Esophagus muscularis mucosa (tissue), 4 donors: ENCODE results near the gene SLCO2A1. TPM values are rescaled to one million over a fixed set of nuclear protein-coding genes. Genes with fewer than 3 reads are reported as not detected.

Experiments
- DNase-seq: peaks from one replicate; pipeline ENCODE4 v3.0.0-alpha.2; 2017; ENCODE audit errors: extremely low spot score
- H3K27ac ChIP-seq, 4 donors: fragments of 200-600 bp; sonication (generic); replicated peaks in 1 of 4; 1 replicate in 3 of 4; 2 replicates in 1 of 4; pipeline ENCODE4 v1.5.1; 2016 to 2019; ENCODE audit warnings: mild to moderate bottlenecking in 1 of 4
- H3K27me3 ChIP-seq, 4 donors: fragments of 200-600 bp; sonication (generic); one replicate each; pipeline versions ENCODE4 v1.5.1 to v1.6.0; 2016 to 2019
- H3K36me3 ChIP-seq, 4 donors: fragments of 200-600 bp; sonication (generic); one replicate each; pipeline ENCODE4 v1.5.1; 2016 to 2019
- H3K4me1 ChIP-seq, 4 donors: fragments of 200-600 bp; sonication (generic); one replicate each; pipeline ENCODE4 v1.5.1; 2016 to 2019
- H3K4me3 ChIP-seq, 4 donors: fragments of 200-600 bp; sonication (generic); 1 replicate in 2 of 4; 2 replicates in 2 of 4; pipeline ENCODE4 v1.5.1; 2016 to 2019; ENCODE audit warnings: mild to moderate bottlenecking in 4 of 4, moderate library complexity in 1 of 4
- H3K9me3 ChIP-seq, 4 donors: fragments of 200-600 bp; sonication (generic); 1 replicate in 3 of 4; 2 replicates in 1 of 4; pipeline ENCODE4 v1.5.1; 2016 to 2019
- EP300 ChIP-seq: sonication (generic); formaldehyde crosslinking; IDR thresholded peaks from one replicate; pipeline ENCODE4 v1.6.1; 2017; ENCODE audit warnings: antibody characterized with exemption
- POLR2A ChIP-seq: fragments of 450-650 bp; IDR thresholded peaks from one replicate; pipeline ENCODE4 v1.6.1; 2017; ENCODE audit warnings: antibody characterized with exemption, moderate library complexity, mild to moderate bottlenecking, low read depth
- POLR2AphosphoS5 ChIP-seq, 2 donors: sonication (generic); formaldehyde crosslinking; IDR thresholded peaks; one replicate each; pipeline ENCODE4 v1.6.1; 2017; ENCODE audit warnings: antibody characterized with exemption in 2 of 2
- WGBS: methylation state at CpG from one replicate; pipeline ENCODE4 v1.1.5; 2018; 5-methylcytosine and 5-hydroxymethylcytosine counted together
- intact Hi-C: fragments of 100-400 bp; cut with DNase I; formaldehyde crosslinking; loops from one replicate; pipeline ENCODE4 v1.15.1; 2023
- total RNA-seq, 4 donors: library from RNA; depleted of rRNA; stranded (reverse); fragments of >200 nt; gene quantifications; one replicate each; pipeline versions ENCODE4 v1.1.0 to v1.2.1, GENCODE V29; 2016
- TF ChIP-seq, protein P1 (sequence below), 3 experiments: fragments of 200-600 bp in 2 of 3; fragments of 450-650 bp in 1 of 3; sonication (generic) in 2 of 3; IDR thresholded peaks; one replicate each; pipeline ENCODE4 v1.5.1; 2017 to 2019; ENCODE audit warnings: antibody characterized with exemption in 3 of 3, mild to moderate bottlenecking in 2 of 3, moderate library complexity in 1 of 3

SLCO2A1 gene
- total RNA-seq, 4 donors from 2014 or later, result 8.3 to 17.6 (median 13.8) TPM

- 93% methylated on average over 9 of the region's 10 CpGs for WGBS
- Histone ChIP-seq H3K27me3 (no peaks in the 10 kb centered on the region), H3K4me3 (no peak overlapping the region), H3K9me3 (no peaks in the 10 kb centered on the region), H3K27ac (no peak overlapping the region), H3K4me1 (peaks cover 4 to 17% (median 14%) of the 10 kb centered on the region in 4 donors), H3K36me3 (no peaks in the 10 kb centered on the region)
- intact Hi-C loops, result loop anchor here (10.0 kb wide), 1 partner anchor 261 kb away; the partner anchor contains the start of gene TOPBP1
- peak; percentile 87 for DNase-seq
- no peak for TF ChIP-seq POLR2A
- no peak for TF ChIP-seq POLR2AphosphoS5 (IDR thresholded peaks at IDR 0.05)
- TF ChIP-seq, protein P1, sequence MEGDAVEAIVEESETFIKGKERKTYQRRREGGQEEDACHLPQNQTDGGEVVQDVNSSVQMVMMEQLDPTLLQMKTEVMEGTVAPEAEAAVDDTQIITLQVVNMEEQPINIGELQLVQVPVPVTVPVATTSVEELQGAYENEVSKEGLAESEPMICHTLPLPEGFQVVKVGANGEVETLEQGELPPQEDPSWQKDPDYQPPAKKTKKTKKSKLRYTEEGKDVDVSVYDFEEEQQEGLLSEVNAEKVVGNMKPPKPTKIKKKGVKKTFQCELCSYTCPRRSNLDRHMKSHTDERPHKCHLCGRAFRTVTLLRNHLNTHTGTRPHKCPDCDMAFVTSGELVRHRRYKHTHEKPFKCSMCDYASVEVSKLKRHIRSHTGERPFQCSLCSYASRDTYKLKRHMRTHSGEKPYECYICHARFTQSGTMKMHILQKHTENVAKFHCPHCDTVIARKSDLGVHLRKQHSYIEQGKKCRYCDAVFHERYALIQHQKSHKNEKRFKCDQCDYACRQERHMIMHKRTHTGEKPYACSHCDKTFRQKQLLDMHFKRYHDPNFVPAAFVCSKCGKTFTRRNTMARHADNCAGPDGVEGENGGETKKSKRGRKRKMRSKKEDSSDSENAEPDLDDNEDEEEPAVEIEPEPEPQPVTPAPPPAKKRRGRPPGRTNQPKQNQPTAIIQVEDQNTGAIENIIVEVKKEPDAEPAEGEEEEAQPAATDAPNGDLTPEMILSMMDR (IDR thresholded peaks at IDR 0.05), result no peak
- no peak for TF ChIP-seq EP300
These were observed 103.6 kb downstream of the SLCO2A1 start for GRCh38 chr3:133925960-133926735.

- H3K27ac ChIP-seq, result no peak overlapping the region
- 72% methylated on average over 4 of the region's 4 CpGs for WGBS
- no peak for DNase-seq
- no peak overlapping the region for H3K4me3 ChIP-seq
- intact Hi-C loops, result loop anchor here (10.0 kb wide), 1 partner anchor 259 kb away; the partner anchor contains the start of gene TOPBP1
- H3K36me3 ChIP-seq, result no peaks in the 10 kb centered on the region
- TF ChIP-seq, protein P1 (IDR thresholded peaks at IDR 0.05), result no peak
- TF ChIP-seq EP300 (no peak), POLR2AphosphoS5 (IDR thresholded peaks at IDR 0.05) (no peak), POLR2A (no peak)
- H3K4me1 ChIP-seq, result peaks cover 4 to 17% (median 14%) of the 10 kb centered on the region in 4 donors
- no peaks in the 10 kb centered on the region for H3K9me3 ChIP-seq
- H3K27me3 ChIP-seq, result no peaks in the 10 kb centered on the region
These were observed 105.7 kb downstream of the SLCO2A1 start for GRCh38 chr3:133924041-133924440.

GRCh38 chr3:133921592-133921991 is 108.1 kb downstream of the SLCO2A1 start:
- Histone ChIP-seq H3K4me3 (no peak overlapping the region), H3K27ac (no peak overlapping the region), H3K36me3 (no peaks in the 10 kb centered on the region), H3K9me3 (no peaks in the 10 kb centered on the region), H3K27me3 (peaks cover 0 to 5% (median 0%) of the 10 kb centered on the region in 4 donors), H3K4me1 (no peaks in the 10 kb centered on the region)
- WGBS, result 93% methylated on average over 1 of the region's 1 CpG
- intact Hi-C loops, result loop anchor here (10.0 kb wide), 1 partner anchor 257 kb away; the partner anchor contains the start of gene TOPBP1
- TF ChIP-seq EP300 (no peak), POLR2A (no peak), POLR2AphosphoS5 (IDR thresholded peaks at IDR 0.05) (no peak)
- TF ChIP-seq, protein P1 (IDR thresholded peaks at IDR 0.05), result no peak
- no peak for DNase-seq

DNA sequence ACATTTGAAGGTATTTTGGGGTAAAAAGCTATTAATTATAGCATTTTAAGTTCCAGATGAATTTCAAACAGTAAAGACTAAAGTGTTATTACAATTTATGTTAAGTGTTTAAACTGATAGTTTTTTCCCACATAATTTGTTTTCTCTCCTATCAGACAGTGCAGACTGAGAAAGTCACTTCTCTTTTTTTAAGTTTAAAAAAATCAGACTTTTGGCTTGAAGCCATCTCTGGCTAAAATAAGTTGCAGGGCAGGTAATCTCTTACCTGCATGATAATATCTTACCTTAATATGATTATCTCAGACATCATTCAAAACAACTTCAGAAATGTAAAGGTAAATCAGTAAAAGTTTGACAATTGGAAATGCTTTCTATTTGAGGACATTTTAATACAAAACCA is 112.6 kb downstream of the SLCO2A1 start:
- H3K9me3 ChIP-seq, result no peaks in the 10 kb centered on the region
- peaks cover 0 to 17% (median 0%) of the 10 kb centered on the region in 4 donors for H3K27me3 ChIP-seq
- intact Hi-C loops, result no loop called here

More for the DNA sequence above, 112.6 kb downstream of the SLCO2A1 start:
- no peak overlapping the region for H3K27ac ChIP-seq
- H3K4me3 ChIP-seq, result no peak overlapping the region
- no peaks in the 10 kb centered on the region for H3K4me1 ChIP-seq
- no peak for DNase-seq
- H3K36me3 ChIP-seq, result no peaks in the 10 kb centered on the region
- TF ChIP-seq EP300 (no peak), POLR2A (no peak), POLR2AphosphoS5 (IDR thresholded peaks at IDR 0.05) (no peak)
- TF ChIP-seq, protein P1 (IDR thresholded peaks at IDR 0.05), result no peak
